HCT116 (cell line): ENCODE measurements around the gene TMEM53. TPM values are rescaled to one million over a fixed set of nuclear protein-coding genes. Genes with fewer than 3 reads are reported as not detected.

Source experiments
- ATAC-seq: fragments of 200-7000 bp; cut with Tn5 transposase; 2 replicates; pipeline ENCODE4 v1.9.1; 2020; ENCODE audit warnings: mild to moderate bottlenecking, moderate library complexity
- BruUV-seq: library from RNA; stranded (reverse); fragments of 400-500 nt; replicated peaks from 2 replicates; lab custom pipeline; 2021; lab: Mats Ljungman, UMichigan
- CTCF ChIA-PET: fragments of 300-600 bp; sonication (Branson Sonifier 250); formaldehyde crosslinking; loops from one replicate; lab custom pipeline; 2021; ENCODE audit warnings: antibody characterized with exemption; lab: Charles Lee
- POLR2A ChIA-PET: fragments of 300-600, 350-600 bp; sonication (Branson Sonifier 250); formaldehyde crosslinking; loops from one replicate; lab custom pipeline; 2021; ENCODE audit warnings: antibody characterized with exemption; lab: Charles Lee
- RAD21 ChIA-PET, 2 experiments: fragments of 300-600 bp; sonication (Branson Sonifier 250); formaldehyde crosslinking; loops; one replicate each; lab custom pipeline; 2023; ENCODE audit warnings: low total read pairs in 2 of 2; ENCODE audit not compliant: uncharacterized antibody in 2 of 2, unreplicated experiment in 2 of 2, low non-redundant PET in 1 of 2; lab: Charles Lee
- DNase-seq: peaks from one replicate; pipeline ENCODE4 v3.0.0-alpha.2; 2010; ENCODE audit warnings: low read depth, low spot score
- H2AFZ ChIP-seq: fragments of 200-600 bp; shearing (Covaris generic), sonication (generic); 2 replicates; pipeline ENCODE4 v1.6.1; 2017; ENCODE audit warnings: low read depth, mixed run types, mixed read lengths, antibody characterized with exemption, low read length; ENCODE audit not compliant: poor library complexity, severe bottlenecking
- H3K27ac ChIP-seq: 2 replicates; pipeline ENCODE4 v1.5.1; 2012; ENCODE audit warnings: low read depth, low read length
- H3K27me3 ChIP-seq: fragments of 200-600 bp; sonication (generic); 2 replicates; pipeline ENCODE4 v1.6.1; 2016; ENCODE audit warnings: mixed run types, low read length, mixed read lengths; ENCODE audit not compliant: insufficient read depth
- H3K36me3 ChIP-seq, 2 experiments: fragments of 200-500 bp in 1 of 2; fragments of 200-600 bp in 1 of 2; sonication (Bioruptor generic) in 1 of 2; sonication (generic) in 1 of 2; 2 replicates each; pipeline versions ENCODE4 v1.5.1 to v1.6.1; 2014 to 2016; ENCODE audit warnings: low read length in 2 of 2, inconsistent platforms in 1 of 2, mixed read lengths in 1 of 2, mixed run types in 1 of 2; ENCODE audit not compliant: insufficient read depth in 2 of 2, control insufficient read depth in 1 of 2
- H3K4me1 ChIP-seq, 2 experiments: fragments of 200-600 bp in 1 of 2; sonication (generic) in 1 of 2; 2 replicates each; pipeline versions ENCODE4 v1.5.1 to v1.6.1; 2012 to 2017; ENCODE audit warnings: low read length in 2 of 2, inconsistent platforms in 1 of 2, mild to moderate bottlenecking in 1 of 2, mixed read lengths in 1 of 2, mixed run types in 1 of 2, moderate library complexity in 1 of 2; ENCODE audit not compliant: insufficient read depth in 2 of 2, control insufficient read depth in 1 of 2
- H3K4me2 ChIP-seq: fragments of 200-600 bp; sonication (generic); 2 replicates; pipeline ENCODE4 v1.6.1; 2017; ENCODE audit warnings: mixed run types, low read length, mixed read lengths
- H3K4me3 ChIP-seq, 2 experiments: fragments of 200-600 bp in 1 of 2; sonication (generic) in 1 of 2; replicated peaks in 1 of 2; 2 replicates each; pipeline ENCODE4 v1.5.1; 2011 to 2016; ENCODE audit warnings: low read length in 2 of 2, control low read depth in 1 of 2, low read depth in 1 of 2, mild to moderate bottlenecking in 1 of 2, mixed read lengths in 1 of 2, mixed run types in 1 of 2
- H3K79me2 ChIP-seq: fragments of 200-600 bp; sonication (generic); 2 replicates; pipeline ENCODE4 v1.6.1; 2017; ENCODE audit warnings: mild to moderate bottlenecking, mixed run types, low read length, moderate library complexity, mixed read lengths; ENCODE audit not compliant: insufficient read depth
- H3K9ac ChIP-seq: fragments of 200-600 bp; sonication (generic); 2 replicates; pipeline ENCODE4 v1.6.1; 2016; ENCODE audit warnings: low read length, mixed read lengths
- H3K9me2 ChIP-seq: fragments of 200-600 bp; sonication (generic), shearing (Covaris generic); 2 replicates; pipeline ENCODE4 v1.6.1; 2017; ENCODE audit warnings: mixed run types, mild to moderate bottlenecking, moderate library complexity; ENCODE audit not compliant: insufficient read depth
- H3K9me3 ChIP-seq, 2 experiments: fragments of 200-500 bp in 1 of 2; fragments of 200-600 bp in 1 of 2; sonication (Bioruptor generic) in 1 of 2; sonication (generic) in 1 of 2; 2 replicates each; pipeline ENCODE4 v1.6.1; 2014 to 2017; ENCODE audit warnings: low read length in 2 of 2, mixed read lengths in 2 of 2, inconsistent platforms in 1 of 2, low read depth in 1 of 2, mild to moderate bottlenecking in 1 of 2, mixed run types in 1 of 2, moderate library complexity in 1 of 2; ENCODE audit not compliant: control insufficient read depth in 1 of 2, insufficient read depth in 1 of 2
- H4K20me1 ChIP-seq: fragments of 200-600 bp; sonication (generic), shearing (Covaris generic); 2 replicates; pipeline ENCODE4 v1.6.1; 2017; ENCODE audit warnings: mixed run types, mild to moderate bottlenecking, moderate library complexity; ENCODE audit not compliant: insufficient read depth
- ELF1 ChIP-seq: IDR thresholded peaks from 2 replicates; pipeline ENCODE4 v1.6.1; 2012; ENCODE audit warnings: low read depth, borderline replicate concordance
- RAD21 ChIP-seq: IDR thresholded peaks from 2 replicates; pipeline ENCODE4 v1.6.1; 2012; ENCODE audit warnings: low read depth, mild to moderate bottlenecking
- REST ChIP-seq: IDR thresholded peaks from 2 replicates; pipeline ENCODE4 v1.6.1; 2012; ENCODE audit warnings: low read depth
- intact Hi-C: fragments of 100-400 bp; cut with micrococcal nuclease; formaldehyde crosslinking; loops from 2 replicates; pipeline ENCODE4 v1.10.0; 2022
- total RNA-seq: library from RNA; stranded (reverse); gene quantifications from one replicate; pipeline ENCODE4 v1.2.1, GENCODE V29; 2021; ENCODE audit not compliant: unreplicated experiment
- TF ChIP-seq, protein P1 (sequence below): IDR thresholded peaks from 2 replicates; pipeline ENCODE4 v1.6.1; 2011; ENCODE audit warnings: mild to moderate bottlenecking, low read length, moderate library complexity; ENCODE audit not compliant: insufficient replicate concordance; ENCODE audit errors: extremely low read depth

The TMEM53 gene
- total RNA-seq, 1 experiment from 2014 or later = 10.8 TPM

GRCh38 chr1:44644806-44645205 lies 29.5 kb downstream of the TMEM53 start:
- intact Hi-C loops = no loop called here
- no peak overlapping the region for H2AFZ ChIP-seq
- BruUV-seq = no TSS peak
- no peak overlapping the region for H3K9ac ChIP-seq
- H3K27me3 ChIP-seq = no peaks in the 10 kb centered on the region
- peaks cover 20 to 25% of the 10 kb centered on the region in 2 experiments; a peak in 3 of 4 replicates for H3K36me3 ChIP-seq
- RAD21 ChIA-PET = no interaction called here
- no peaks in the 10 kb centered on the region for H4K20me1 ChIP-seq
- H3K4me2 ChIP-seq = no peak overlapping the region
- POLR2A ChIA-PET = no interaction called here
- ATAC-seq (no peak), DNase-seq (no peak)
- no peaks in the 10 kb centered on the region for H3K9me3 ChIP-seq
- no peak overlapping the region for H3K27ac ChIP-seq
- CTCF ChIA-PET = no interaction called here
- H3K9me2 ChIP-seq = no peaks in the 10 kb centered on the region
- H3K4me3 ChIP-seq = no peak overlapping the region
- TF ChIP-seq, protein P1, sequence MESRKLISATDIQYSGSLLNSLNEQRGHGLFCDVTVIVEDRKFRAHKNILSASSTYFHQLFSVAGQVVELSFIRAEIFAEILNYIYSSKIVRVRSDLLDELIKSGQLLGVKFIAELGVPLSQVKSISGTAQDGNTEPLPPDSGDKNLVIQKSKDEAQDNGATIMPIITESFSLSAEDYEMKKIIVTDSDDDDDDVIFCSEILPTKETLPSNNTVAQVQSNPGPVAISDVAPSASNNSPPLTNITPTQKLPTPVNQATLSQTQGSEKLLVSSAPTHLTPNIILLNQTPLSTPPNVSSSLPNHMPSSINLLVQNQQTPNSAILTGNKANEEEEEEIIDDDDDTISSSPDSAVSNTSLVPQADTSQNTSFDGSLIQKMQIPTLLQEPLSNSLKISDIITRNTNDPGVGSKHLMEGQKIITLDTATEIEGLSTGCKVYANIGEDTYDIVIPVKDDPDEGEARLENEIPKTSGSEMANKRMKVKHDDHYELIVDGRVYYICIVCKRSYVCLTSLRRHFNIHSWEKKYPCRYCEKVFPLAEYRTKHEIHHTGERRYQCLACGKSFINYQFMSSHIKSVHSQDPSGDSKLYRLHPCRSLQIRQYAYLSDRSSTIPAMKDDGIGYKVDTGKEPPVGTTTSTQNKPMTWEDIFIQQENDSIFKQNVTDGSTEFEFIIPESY = no peak
- TF ChIP-seq RAD21 (no peak), ELF1 (no peak)
- H3K79me2 ChIP-seq = no peaks in the 10 kb centered on the region
- H3K4me1 ChIP-seq = no peaks in the 10 kb centered on the region

- H3K9me3 ChIP-seq = no peaks in the 10 kb centered on the region
- no peaks in the 10 kb centered on the region for H3K4me1 ChIP-seq
- no peak overlapping the region for H3K9ac ChIP-seq
- no peak overlapping the region for H3K4me3 ChIP-seq
- no peak overlapping the region for H3K4me2 ChIP-seq
- no TSS peak for BruUV-seq
- H3K27ac ChIP-seq = no peak overlapping the region
- no peaks in the 10 kb centered on the region for H3K9me2 ChIP-seq
- no peak for TF ChIP-seq REST
- H3K27me3 ChIP-seq = no peaks in the 10 kb centered on the region
- RAD21 ChIA-PET = no interaction called here
- no peaks in the 10 kb centered on the region for H3K79me2 ChIP-seq
- peaks cover 18 to 26% of the 10 kb centered on the region in 2 experiments; a peak in 3 of 4 replicates for H3K36me3 ChIP-seq
- ATAC-seq (no peak), DNase-seq (no peak)
- H4K20me1 ChIP-seq = no peaks in the 10 kb centered on the region
- POLR2A ChIA-PET = no interaction called here
- intact Hi-C loops = no loop called here
- CTCF ChIA-PET = interaction anchor here (1.2 kb wide), 1 partner anchor 9 kb away, joined by 3 read pairs; no protein-coding TSS in a partner anchor
- no peak overlapping the region for H2AFZ ChIP-seq
Observed at GRCh38 chr1:44643721-44644334, 30.5 kb downstream of the TMEM53 start.
